ENCODE data around the gene ZNF90. TPM values are rescaled to one million over a fixed set of nuclear protein-coding genes. Genes with fewer than 3 reads are reported as not detected.

ZNF90 gene
- total and polyA plus RNA-seq, 2 donors (not counting 1 experiment from before 2014, with no cell fraction given): 9.7 to 15.8 TPM

GRCh38 chr19:20167651-20168122 is 89.9 kb downstream of the ZNF90 start:
- Histone ChIP-seq H3K79me2 (ENCODE audit: control insufficient read depth, insufficient read depth, low read length) (peaks cover 53% of the 10 kb centered on the region), H3K9me3 (ENCODE audit: control extremely low read depth in 1 of 3, control insufficient read depth in 2 of 3, insufficient read depth in 1 of 3, low read length in 2 of 3) (peaks cover 1 to 36% (median 2%) of the 10 kb centered on the region in 3 donors), H4K20me1 (ENCODE audit: control insufficient read depth, insufficient read depth, low read length, poor library complexity, severe bottlenecking) (peaks cover 7% of the 10 kb centered on the region), H3K4me2 (replicated peaks; ENCODE audit: low read depth, low read length, poor library complexity, severe bottlenecking) (peak overlapping the region; percentile 91), H3K4me3 (ENCODE audit: control extremely low read depth in 1 of 5, extremely low read depth in 1 of 5, insufficient read depth in 1 of 5, low read depth in 2 of 5, low read length in 4 of 5) (peak overlapping the region; percentile 54 to 99 (median 73)), H3K9ac (ENCODE audit: low read length) (peak overlapping the region; percentile 91), H3K27ac (ENCODE audit: low read length in 2 of 2) (peak overlapping the region; percentile 65 to 78), H2AFZ (ENCODE audit: insufficient read depth, low read depth, low read length, poor library complexity, severe bottlenecking) (peak overlapping the region; percentile 84), H3K27me3 (replicated peaks in 1 of 4; ENCODE audit: control extremely low read depth in 1 of 4, control insufficient read depth in 3 of 4, insufficient read depth in 4 of 4, low read length in 3 of 4) (no peaks in the 10 kb centered on the region), H3K36me3 (replicated peaks in 1 of 2; ENCODE audit: control extremely low read depth in 1 of 2, control insufficient read depth in 1 of 2, extremely low read depth in 1 of 2, insufficient read depth in 2 of 2, low read length in 1 of 2) (peaks cover 1 to 19% of the 10 kb centered on the region in 2 experiments), H3K4me1 (ENCODE audit: control insufficient read depth in 2 of 2, insufficient read depth in 2 of 2, low read length in 2 of 2) (peaks cover 11 to 19% of the 10 kb centered on the region in 2 donors)
- ChIA-PET CTCF (no interaction called here), POLR2A (interaction anchor here (0.7 to 2.0 kb wide), 5 partner anchors 70 to 1229 kb away, joined by 3 to 9 read pairs (median 6); partner anchors contain the start of genes ZNF493, ZNF682, ZNF737 and ZNF90)
- 23% methylated on average over 9 of the region's 22 CpGs for WGBS (ENCODE audit: insufficient coverage)
- H3K4me3 Mint-ChIP-seq: peak overlapping the region; percentile 100
- no peaks in the 10 kb centered on the region for H3K27me3 Mint-ChIP-seq
- peaks cover 51% of the 10 kb centered on the region for H3K4me1 Mint-ChIP-seq
- peak overlapping the region; percentile 97 for H3K27ac Mint-ChIP-seq
- DNase-seq: no peak
- no peak for ATAC-seq (ENCODE audit: low read depth)
- peaks cover 5% of the 10 kb centered on the region for H3K9me3 Mint-ChIP-seq (ENCODE audit: insufficient read depth)
- TF ChIP-seq EZH2 (IDR thresholded peaks at IDR 0.05; ENCODE audit: borderline replicate concordance, insufficient read depth, low read depth, low read length, poor library complexity, severe bottlenecking) (no peak), CTCF (IDR thresholded peaks at IDR 0.05) (no peak)
- intact Hi-C loops (cut with micrococcal nuclease): loop anchor here (1.0 to 10.0 kb wide), 7 partner anchors 71 to 500 kb away; partner anchors contain the start of genes ZNF101, ZNF14 and ZNF737

Small RNA genes within 50 kb of the gene (small RNA-seq; reads per million reads assigned to genes)
- gene AC006539.3 (ENCODE audit: insufficient read length, low read depth, low replicate concordance): not detected

Other genes with a start within 250 kb of the ZNF90 start
- 28.6 and 33.7 TPM in 2 replicates for gene ZNF253, start 212.1 kb upstream of the ZNF90 start, total RNA-seq
- 5.5 and 6.2 TPM in 2 replicates for gene ZNF253, start 212.1 kb upstream of the ZNF90 start, polyA plus RNA-seq
- gene ZNF93, start 177.1 kb upstream of the ZNF90 start, total RNA-seq: 12.5 and 13.3 TPM in 2 replicates
- 2.9 and 4.8 TPM in 2 replicates for gene ZNF93, start 177.1 kb upstream of the ZNF90 start, polyA plus RNA-seq
- gene ZNF682, start 38.5 kb upstream of the ZNF90 start, total RNA-seq: 11.3 and 16.0 TPM in 2 replicates
- 1.8 and 2.0 TPM in 2 replicates for gene ZNF682, start 38.5 kb upstream of the ZNF90 start, polyA plus RNA-seq
- 16.6 and 18.3 TPM in 2 replicates for gene ZNF486, start 89.2 kb downstream of the ZNF90 start, total RNA-seq
- gene ZNF486, start 89.2 kb downstream of the ZNF90 start, polyA plus RNA-seq: 4.7 and 5.3 TPM in 2 replicates

Measured in B cell (primary cell).